Activated CD8-positive, alpha-beta memory T cell treated with anti-CD3 and anti-CD28 coated beads, Interleukin-2, amount 10 ng/mL, durations not matched to agents 7 days and 5 days (primary cell): ENCODE data around the gene PMS1. TPM values are rescaled to one million over a fixed set of nuclear protein-coding genes. Genes with fewer than 3 reads are reported as not detected.
A peak's percentile ranks its signal among the peaks of the same experiment; 100 is the strongest.

Experiments used
- ATAC-seq: fragments of 150-1000 bp; cut with Tn5 transposase; one replicate; pipeline ENCODE4 v1.10.0; 2021; ENCODE audit warnings: moderate library complexity
- CTCF ChIA-PET: fragments of 350-600 bp; sonication (Branson Sonifier 250); formaldehyde crosslinking; loops from one replicate; lab custom pipeline; 2021; ENCODE audit warnings: antibody characterized with exemption; lab: Charles Lee
- DNase-seq: peaks from one replicate; pipeline ENCODE4 v3.0.0-alpha.2; 2020
- H3K27ac Mint-ChIP-seq: one replicate; pipeline ENCODE4 v1.8.0; 2021; ENCODE audit warnings: mild to moderate bottlenecking, mixed read lengths
- H3K27me3 Mint-ChIP-seq: one replicate; pipeline ENCODE4 v1.8.0; 2021; ENCODE audit warnings: mixed read lengths
- H3K36me3 Mint-ChIP-seq: one replicate; pipeline ENCODE4 v1.8.0; 2021; ENCODE audit warnings: mild to moderate bottlenecking, mixed read lengths
- H3K4me1 Mint-ChIP-seq: one replicate; pipeline ENCODE4 v1.8.0; 2021; ENCODE audit warnings: mixed read lengths
- H3K4me3 Mint-ChIP-seq: one replicate; pipeline ENCODE4 v1.8.0; 2021; ENCODE audit warnings: mild to moderate bottlenecking, moderate library complexity, mixed read lengths
- H3K9me3 Mint-ChIP-seq: one replicate; pipeline ENCODE4 v1.8.0; 2022; ENCODE audit warnings: low read depth, mixed read lengths
- total RNA-seq, 2 experiments: library from RNA; stranded (reverse); gene quantifications; one replicate each; pipeline ENCODE4 v1.2.3, GENCODE V29; 2021

Gene PMS1
- total RNA-seq, 2 experiments from 2014 or later = 40.9 to 42.1 TPM

DNA sequence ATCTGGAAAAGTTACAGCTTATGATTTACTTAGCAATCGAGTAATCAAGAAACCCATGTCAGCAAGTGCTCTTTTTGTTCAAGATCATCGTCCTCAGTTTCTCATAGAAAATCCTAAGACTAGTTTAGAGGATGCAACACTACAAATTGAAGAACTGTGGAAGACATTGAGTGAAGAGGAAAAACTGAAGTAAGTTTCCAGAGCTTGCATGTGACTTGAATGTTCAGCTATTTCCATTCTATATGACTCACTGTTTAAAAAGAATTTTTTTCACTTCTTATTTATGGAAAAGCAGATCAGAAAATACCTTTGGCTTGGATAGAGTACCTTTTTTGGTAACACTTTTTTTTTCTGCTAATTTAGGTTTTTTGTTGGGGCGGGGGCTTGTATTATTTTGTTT, 70.7 kb downstream of the PMS1 start:
- Mint-ChIP-seq H3K27ac (no peak overlapping the region), H3K36me3 (peaks cover 19% of the 10 kb centered on the region), H3K4me1 (no peaks in the 10 kb centered on the region), H3K27me3 (no peaks in the 10 kb centered on the region), H3K4me3 (no peak overlapping the region), H3K9me3 (no peaks in the 10 kb centered on the region)
- CTCF ChIA-PET = no interaction called here
- ATAC-seq (no peak), DNase-seq (no peak)

GRCh38 chr2:189858291-189858690, 74.0 kb downstream of the PMS1 start:
- peaks cover 30% of the 10 kb centered on the region for H3K36me3 Mint-ChIP-seq
- H3K9me3 Mint-ChIP-seq = no peaks in the 10 kb centered on the region
- H3K27me3 Mint-ChIP-seq = no peaks in the 10 kb centered on the region
- CTCF ChIA-PET = interaction anchor here (1.5 kb wide), 1 partner anchor 14 kb away, joined by 3 read pairs; no protein-coding TSS in a partner anchor
- H3K4me1 Mint-ChIP-seq = no peaks in the 10 kb centered on the region
- DNase-seq (no peak), ATAC-seq (no peak)
- H3K27ac Mint-ChIP-seq = no peak overlapping the region
- no peak overlapping the region for H3K4me3 Mint-ChIP-seq

DNA sequence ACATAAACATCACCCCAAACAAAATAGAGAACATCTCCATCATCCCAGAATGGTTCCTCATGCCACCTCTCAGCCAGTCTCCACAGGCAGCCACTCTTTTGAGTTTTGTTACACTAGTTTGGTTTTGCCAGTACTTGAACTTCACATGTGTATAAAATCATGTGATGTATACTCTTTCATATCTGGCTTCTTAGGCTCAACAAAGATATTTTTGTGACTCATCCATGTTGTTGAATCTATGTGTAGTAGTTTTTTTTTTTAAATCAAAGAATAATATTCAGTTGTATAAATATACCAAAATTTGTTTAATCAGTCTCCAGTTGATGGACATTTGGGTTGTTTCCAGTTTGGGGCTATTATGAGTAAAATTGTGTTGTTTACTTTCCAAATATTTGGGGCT, 75.9 kb downstream of the PMS1 start:
- no peaks in the 10 kb centered on the region for H3K9me3 Mint-ChIP-seq
- no peaks in the 10 kb centered on the region for H3K27me3 Mint-ChIP-seq
- CTCF ChIA-PET = no interaction called here
- no peak overlapping the region for H3K27ac Mint-ChIP-seq
- H3K4me3 Mint-ChIP-seq = no peak overlapping the region
- H3K4me1 Mint-ChIP-seq = no peaks in the 10 kb centered on the region
- peaks cover 34% of the 10 kb centered on the region for H3K36me3 Mint-ChIP-seq
- ATAC-seq (no peak), DNase-seq (no peak)

- DNase-seq (no peak), ATAC-seq (no peak)
- H3K27me3 Mint-ChIP-seq = no peaks in the 10 kb centered on the region
- no peaks in the 10 kb centered on the region for H3K4me1 Mint-ChIP-seq
- no peaks in the 10 kb centered on the region for H3K9me3 Mint-ChIP-seq
- CTCF ChIA-PET = no interaction called here
- no peak overlapping the region for H3K4me3 Mint-ChIP-seq
- no peak overlapping the region for H3K27ac Mint-ChIP-seq
- H3K36me3 Mint-ChIP-seq = peaks cover 32% of the 10 kb centered on the region
Observed at GRCh38 chr2:189862751-189863150, 78.5 kb downstream of the PMS1 start.

GRCh38 chr2:189865826-189866225, 81.6 kb downstream of the PMS1 start:
- Mint-ChIP-seq H3K27ac (no peak overlapping the region), H3K9me3 (no peaks in the 10 kb centered on the region), H3K4me3 (no peak overlapping the region), H3K4me1 (no peaks in the 10 kb centered on the region), H3K36me3 (peaks cover 33% of the 10 kb centered on the region), H3K27me3 (no peaks in the 10 kb centered on the region)
- no peak for ATAC-seq
- no peak for DNase-seq
- CTCF ChIA-PET = no interaction called here

GRCh38 chr2:189866296-189866695, 82.0 kb downstream of the PMS1 start:
- ATAC-seq (no peak), DNase-seq (no peak)
- Mint-ChIP-seq H3K4me3 (no peak overlapping the region), H3K36me3 (peaks cover 36% of the 10 kb centered on the region), H3K27me3 (no peaks in the 10 kb centered on the region), H3K4me1 (no peaks in the 10 kb centered on the region), H3K9me3 (no peaks in the 10 kb centered on the region), H3K27ac (no peak overlapping the region)
- CTCF ChIA-PET = no interaction called here

DNA sequence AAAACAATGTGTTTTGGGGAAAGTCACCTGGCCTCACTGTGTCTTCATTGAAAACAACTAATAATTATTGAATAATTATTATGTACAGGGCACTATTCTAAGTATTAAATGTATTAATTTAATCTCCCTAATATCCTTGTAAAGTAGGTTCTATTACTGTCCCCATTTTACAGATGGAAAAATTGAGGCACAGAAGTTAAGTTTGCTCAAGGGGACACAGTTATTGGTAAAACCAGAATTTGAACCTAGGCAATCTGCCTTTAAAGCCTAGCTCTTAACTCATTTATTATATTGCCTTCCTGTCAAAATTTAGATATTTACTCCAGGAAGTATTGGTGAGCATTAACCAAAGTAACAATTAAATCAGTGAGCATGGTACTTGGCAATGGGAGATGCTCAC, 84.6 kb downstream of the PMS1 start:
- no peak overlapping the region for H3K4me3 Mint-ChIP-seq
- peaks cover 3% of the 10 kb centered on the region for H3K4me1 Mint-ChIP-seq
- H3K36me3 Mint-ChIP-seq = peaks cover 40% of the 10 kb centered on the region
- ATAC-seq (no peak), DNase-seq (no peak)
- CTCF ChIA-PET = no interaction called here
- H3K27ac Mint-ChIP-seq = no peak overlapping the region
- H3K27me3 Mint-ChIP-seq = no peaks in the 10 kb centered on the region
- H3K9me3 Mint-ChIP-seq = no peaks in the 10 kb centered on the region

DNA sequence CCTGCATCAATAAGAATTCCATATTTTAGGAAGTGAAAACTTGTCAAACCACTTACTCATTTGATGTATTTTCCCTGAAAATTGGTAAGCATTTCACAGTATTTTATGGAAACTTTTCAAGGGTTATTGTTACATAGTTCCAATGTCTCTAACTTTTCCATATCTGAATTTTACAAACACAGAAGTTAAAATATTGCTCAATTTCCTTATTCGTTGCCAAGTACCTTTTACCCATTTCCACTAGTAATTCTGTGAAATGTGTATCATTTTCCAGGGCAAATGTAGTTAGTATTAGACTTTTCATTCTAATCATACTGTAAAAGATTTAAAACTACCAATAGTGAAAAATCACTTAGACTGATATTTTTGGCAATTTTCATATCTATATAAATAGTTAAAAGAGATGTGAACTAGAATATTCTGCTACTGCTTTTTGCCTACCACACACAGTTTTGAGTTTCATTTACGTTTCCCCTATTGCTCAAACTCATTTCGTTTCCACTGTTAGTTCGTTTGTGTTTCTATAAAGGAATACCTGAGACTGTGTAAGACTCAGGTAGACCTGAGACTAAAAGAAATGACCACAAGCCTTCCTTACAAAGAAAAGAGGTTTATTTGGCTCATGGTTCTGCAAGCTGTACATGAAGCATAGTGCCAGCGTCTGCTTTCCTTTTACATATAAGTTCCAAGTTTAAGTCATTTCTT, 86.3 kb downstream of the PMS1 start:
- Mint-ChIP-seq H3K27ac (no peak overlapping the region), H3K27me3 (no peaks in the 10 kb centered on the region), H3K4me1 (peaks cover 16% of the 10 kb centered on the region), H3K36me3 (peaks cover 48% of the 10 kb centered on the region), H3K4me3 (no peak overlapping the region), H3K9me3 (peaks cover 2% of the 10 kb centered on the region)
- ATAC-seq = no peak
- no peak for DNase-seq
- CTCF ChIA-PET = interaction anchor here (1.0 kb wide), 1 partner anchor 34 kb away, joined by 3 read pairs; no protein-coding TSS in a partner anchor

DNA sequence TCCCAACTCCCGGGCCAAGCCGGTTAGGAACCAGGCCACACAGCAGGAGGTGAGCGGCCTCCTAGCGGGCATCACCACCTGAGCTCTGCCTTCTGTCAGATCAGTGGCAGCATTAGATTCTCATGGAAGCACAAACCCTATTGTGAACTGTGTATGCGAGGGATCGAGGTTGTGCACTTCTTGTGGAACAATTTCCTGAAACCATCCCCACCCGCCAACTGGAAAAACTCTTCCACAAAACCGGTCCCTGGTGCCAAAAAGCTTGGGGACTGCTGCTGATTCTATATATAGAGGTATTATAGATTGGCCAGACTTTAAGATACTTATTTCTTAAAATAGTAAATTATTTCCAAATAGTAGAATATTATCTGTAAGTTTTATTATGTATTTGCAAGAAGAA, 89.4 kb downstream of the PMS1 start:
- Mint-ChIP-seq H3K27ac (no peak overlapping the region), H3K36me3 (peaks cover 59% of the 10 kb centered on the region), H3K9me3 (peaks cover 2% of the 10 kb centered on the region), H3K4me1 (peaks cover 16% of the 10 kb centered on the region), H3K4me3 (no peak overlapping the region), H3K27me3 (no peaks in the 10 kb centered on the region)
- ATAC-seq (no peak), DNase-seq (no peak)
- CTCF ChIA-PET = no interaction called here

DNA sequence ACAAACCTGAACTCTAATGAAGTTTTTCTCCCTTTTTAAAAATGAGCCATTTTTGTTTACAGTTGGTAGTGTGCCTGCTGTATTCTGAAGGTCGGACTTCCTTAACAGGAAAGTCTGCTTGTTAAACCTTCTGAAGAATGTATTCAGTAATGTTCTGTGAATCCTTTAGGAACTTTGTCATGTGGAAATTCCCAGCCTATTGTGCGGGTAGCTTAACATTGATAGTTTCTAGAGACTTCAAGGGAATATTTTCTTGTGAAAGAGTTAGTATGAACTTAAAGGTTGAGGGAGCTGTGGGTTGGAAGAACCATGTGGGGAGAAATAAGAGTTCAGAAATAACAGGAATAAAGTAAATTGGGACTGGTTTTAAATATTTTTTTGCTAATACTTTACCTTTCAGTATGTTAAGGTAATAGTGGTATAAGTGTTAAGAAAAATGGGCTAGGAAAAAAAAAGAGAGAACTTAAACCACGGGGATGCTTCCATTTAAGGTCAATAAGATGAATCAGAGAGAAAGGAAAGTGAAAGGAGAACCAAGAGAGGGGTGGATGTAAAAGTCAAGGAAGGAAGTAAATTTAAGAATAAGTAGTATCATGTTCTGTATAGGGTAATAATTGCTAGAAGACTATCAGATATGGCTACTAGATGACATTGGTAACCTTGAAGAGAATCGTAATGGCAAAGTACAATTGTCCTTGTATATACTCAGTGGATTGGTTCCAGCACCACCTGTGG, 90.5 kb downstream of the PMS1 start:
- H3K27ac Mint-ChIP-seq = peak overlapping the region; percentile 56
- peaks cover 59% of the 10 kb centered on the region for H3K36me3 Mint-ChIP-seq

GRCh38 chr2:189876271-189876670, 92.0 kb downstream of the PMS1 start:
- Mint-ChIP-seq H3K9me3 (peaks cover 2% of the 10 kb centered on the region), H3K4me1 (peaks cover 16% of the 10 kb centered on the region), H3K27me3 (no peaks in the 10 kb centered on the region), H3K36me3 (peaks cover 54% of the 10 kb centered on the region), H3K27ac (peak overlapping the region; percentile 66), H3K4me3 (no peak overlapping the region)
- CTCF ChIA-PET = no interaction called here
- ATAC-seq (no peak), DNase-seq (no peak)

More for the DNA sequence above, 90.5 kb downstream of the PMS1 start:
- Mint-ChIP-seq H3K4me1 (peaks cover 16% of the 10 kb centered on the region), H3K9me3 (peaks cover 2% of the 10 kb centered on the region), H3K4me3 (no peak overlapping the region), H3K27me3 (no peaks in the 10 kb centered on the region)
- DNase-seq (no peak), ATAC-seq (peak; percentile 78)
- CTCF ChIA-PET = no interaction called here

GRCh38 chr2:189879716-189880081, 95.4 kb downstream of the PMS1 start:
- Mint-ChIP-seq H3K4me3 (no peak overlapping the region), H3K27ac (no peak overlapping the region), H3K9me3 (peaks cover 2% of the 10 kb centered on the region), H3K4me1 (peaks cover 7% of the 10 kb centered on the region), H3K36me3 (peaks cover 30% of the 10 kb centered on the region), H3K27me3 (no peaks in the 10 kb centered on the region)
- CTCF ChIA-PET = no interaction called here
- DNase-seq (no peak), ATAC-seq (no peak)

DNA sequence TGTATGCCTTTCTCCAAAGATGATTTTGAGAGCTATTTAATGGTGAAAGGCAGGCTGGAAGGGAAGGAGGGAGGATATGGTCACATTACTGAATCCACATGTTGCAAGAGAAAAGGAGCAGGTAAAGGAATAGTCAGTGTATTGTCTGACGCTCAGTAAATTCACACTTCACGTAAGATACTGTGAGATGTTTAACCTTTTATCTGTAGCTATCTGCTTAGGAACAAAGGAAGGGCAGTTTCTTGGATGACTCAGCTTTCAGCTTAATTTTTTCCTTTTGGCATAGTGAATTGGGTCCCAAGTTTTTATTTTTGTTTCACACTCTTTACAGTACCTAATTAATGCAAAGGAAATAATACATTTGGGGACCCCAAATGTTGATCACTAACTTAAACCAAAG, 96.2 kb downstream of the PMS1 start:
- Mint-ChIP-seq H3K9me3 (peaks cover under 1% of the 10 kb centered on the region), H3K36me3 (peaks cover 23% of the 10 kb centered on the region), H3K27ac (no peak overlapping the region), H3K4me3 (no peak overlapping the region), H3K27me3 (no peaks in the 10 kb centered on the region), H3K4me1 (no peaks in the 10 kb centered on the region)
- CTCF ChIA-PET = no interaction called here
- no peak for ATAC-seq
- DNase-seq = no peak

DNA sequence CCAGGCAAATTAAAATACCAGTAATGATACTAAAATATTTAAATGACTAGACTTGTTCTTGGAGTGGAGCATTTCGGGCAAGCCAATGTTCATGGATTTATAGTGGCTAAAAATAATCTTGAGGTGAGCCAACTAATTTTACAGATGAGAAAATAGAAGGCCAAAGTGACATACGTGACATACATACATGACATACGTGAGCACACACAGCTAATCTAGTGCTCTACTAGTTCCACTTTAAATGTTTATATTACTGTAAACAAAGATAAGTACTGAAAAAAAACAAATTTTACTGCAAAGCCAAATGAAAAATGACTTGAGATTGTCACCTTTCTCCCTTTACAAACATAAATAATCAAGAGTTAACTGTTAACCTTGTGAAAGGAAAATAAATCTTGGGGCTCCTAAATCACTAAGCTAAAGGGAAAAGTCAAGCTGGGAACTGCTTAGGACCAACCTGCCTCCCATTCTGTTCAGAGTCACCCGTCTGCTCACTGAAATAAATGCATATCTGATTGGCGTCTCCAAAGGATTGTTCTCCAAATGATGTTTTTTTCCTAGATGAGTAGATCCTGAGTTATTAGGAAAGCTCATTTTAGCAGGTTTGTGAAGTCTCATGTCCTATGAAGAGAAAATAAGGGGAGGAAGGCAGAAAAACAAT, 96.7 kb downstream of the PMS1 start:
- Mint-ChIP-seq H3K9me3 (no peaks in the 10 kb centered on the region), H3K4me3 (no peak overlapping the region), H3K36me3 (peaks cover 22% of the 10 kb centered on the region), H3K27ac (no peak overlapping the region), H3K4me1 (no peaks in the 10 kb centered on the region), H3K27me3 (no peaks in the 10 kb centered on the region)
- DNase-seq = no peak
- CTCF ChIA-PET = no interaction called here
- no peak for ATAC-seq
